GM18858 (cell line): Measurements from ENCODE around the gene FAM76A.
A peak's percentile ranks its signal among the peaks of the same experiment; 100 is the strongest.

Experiments used
- ATAC-seq: cut with Tn5 transposase; IDR thresholded peaks from one replicate; pipeline ENCODE4 v1.9.1; 2021; ENCODE audit not compliant: unreplicated experiment

The FAM76A gene

DNA sequence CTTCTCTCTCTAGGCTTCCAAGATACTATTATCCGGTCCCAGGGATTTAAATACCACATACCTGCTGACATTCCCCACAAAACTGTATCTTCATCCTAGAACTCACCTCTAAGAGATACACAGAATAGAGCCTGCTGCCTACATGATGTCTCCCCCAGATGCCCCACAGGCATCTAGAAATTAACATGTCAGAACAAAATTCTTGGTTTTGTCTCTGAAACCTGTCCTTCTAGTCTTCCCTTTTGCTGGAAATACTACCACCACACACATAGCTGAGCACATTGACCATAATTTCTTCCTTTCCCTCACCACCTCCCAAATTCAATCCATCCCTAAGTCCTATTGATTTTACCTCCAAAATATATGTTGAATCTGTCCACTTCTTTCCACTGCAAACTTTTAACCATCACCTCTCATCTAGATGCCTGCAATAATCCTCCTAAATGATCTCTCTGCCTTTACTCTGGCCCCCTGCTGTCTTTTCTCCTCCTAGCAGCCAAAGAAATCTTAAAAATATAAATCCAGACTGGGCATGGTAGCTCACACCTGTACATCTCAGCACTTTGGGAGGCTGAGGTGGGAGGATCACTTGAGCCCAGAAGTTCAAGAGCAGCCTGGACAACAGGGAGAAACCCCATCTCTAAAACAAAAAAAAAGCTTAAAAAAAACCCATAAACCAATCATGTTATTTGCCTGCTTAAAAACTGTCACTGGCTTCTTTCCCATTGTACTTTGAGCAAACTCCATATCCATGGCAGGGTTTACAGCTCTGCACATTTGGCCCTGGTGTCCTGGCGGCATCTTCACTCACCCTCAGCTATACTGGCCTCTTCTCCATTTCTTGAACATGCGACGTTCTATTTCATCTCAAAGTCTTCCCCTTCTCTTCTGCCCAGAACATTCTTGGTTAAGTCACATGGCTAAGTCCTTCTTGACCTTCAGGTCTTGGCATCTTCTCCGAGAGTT is 6.2 kb upstream of the FAM76A start:
- ATAC-seq, result no peak

- ATAC-seq, result no peak
Observed at GRCh38 chr1:27724961-27725373, 794 bp upstream of the FAM76A start.

DNA sequence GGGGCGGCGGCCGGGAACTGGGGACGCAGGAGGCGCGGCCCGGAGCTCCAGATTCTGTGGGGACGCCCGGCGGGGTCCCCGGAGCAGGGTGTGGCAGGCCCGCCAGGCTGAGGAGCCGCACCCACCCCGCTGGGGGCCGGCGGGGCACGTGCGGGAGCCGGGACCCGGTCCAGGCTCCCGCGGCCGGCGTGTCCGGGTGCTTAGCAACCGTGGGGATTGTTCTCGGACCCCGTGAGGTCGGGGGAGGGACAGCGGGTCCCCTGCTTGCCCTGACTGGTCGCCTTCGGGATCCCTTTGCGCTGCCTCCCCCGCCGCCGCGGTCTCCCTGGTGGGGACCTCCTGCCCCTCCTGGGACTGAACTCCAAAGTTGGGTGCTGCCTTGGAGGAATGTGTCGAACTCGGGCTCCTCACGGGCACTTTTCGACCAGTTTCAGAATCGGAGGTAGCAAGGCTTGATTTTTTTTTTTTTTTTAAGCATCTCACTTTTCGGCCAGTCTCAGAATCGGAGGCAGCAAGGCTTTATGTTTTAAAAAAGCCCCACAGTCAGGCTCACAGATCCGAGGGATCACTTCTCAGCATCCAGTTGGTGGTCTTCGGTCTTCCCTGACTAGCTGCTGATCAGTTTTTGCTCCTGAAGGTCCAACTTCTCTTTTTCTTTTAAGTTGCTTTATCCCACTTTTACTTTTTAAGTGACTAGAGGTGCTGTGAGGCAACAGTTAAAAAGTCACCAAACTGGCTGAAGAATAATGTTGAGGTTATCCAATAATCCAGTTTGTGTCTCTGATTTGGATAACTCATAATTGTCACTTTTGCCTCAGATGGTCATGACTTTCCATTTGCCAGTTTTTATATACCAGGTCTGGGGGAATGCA is 648 bp downstream of the FAM76A start:
- peak; percentile 12 for ATAC-seq

- ATAC-seq, result no peak
Observed at GRCh38 chr1:27727126-27727525, 1.4 kb downstream of the FAM76A start.

DNA sequence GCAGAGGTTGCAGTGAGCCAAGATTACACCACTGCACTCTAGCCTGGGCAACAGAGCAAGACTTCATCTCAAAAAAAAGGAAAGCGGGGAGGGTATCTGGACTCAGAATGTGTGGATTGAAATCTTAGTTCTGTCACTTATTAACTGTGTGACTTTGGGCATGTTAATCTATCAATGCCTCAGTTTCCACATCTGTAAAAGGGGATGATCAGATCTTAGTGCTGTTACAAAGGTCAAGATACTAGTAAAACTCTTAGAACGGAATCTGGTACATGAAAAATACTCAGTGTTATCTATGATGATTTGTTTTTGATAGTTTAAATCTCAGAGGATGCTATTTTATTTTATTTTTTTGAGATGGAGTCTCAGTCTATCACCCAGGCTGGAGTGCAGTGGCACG is 10.5 kb downstream of the FAM76A start:
- no peak for ATAC-seq

GRCh38 chr1:27741121-27741520 is 15.4 kb downstream of the FAM76A start:
- ATAC-seq, result no peak

- no peak for ATAC-seq
Observed at GRCh38 chr1:27744556-27744955, 18.8 kb downstream of the FAM76A start.

DNA sequence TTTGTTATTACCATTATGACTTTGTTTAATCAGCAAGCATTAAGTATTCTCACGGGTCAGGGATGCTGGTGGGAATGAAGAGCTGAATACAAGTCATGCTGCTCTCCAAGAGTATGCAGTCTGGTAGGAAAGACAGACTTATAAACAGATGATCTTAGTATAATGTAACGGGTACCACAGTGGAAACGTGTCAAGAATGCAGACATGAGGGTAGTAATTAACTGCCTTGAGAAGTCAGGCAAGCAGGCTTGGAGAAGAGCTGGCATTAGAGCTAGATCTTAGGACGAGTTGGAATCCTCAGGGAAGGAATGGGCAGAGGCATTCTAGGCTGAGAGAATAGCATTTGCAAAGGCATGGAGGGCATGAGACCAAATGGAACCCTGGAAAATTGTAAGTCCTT is 19.7 kb downstream of the FAM76A start:
- no peak for ATAC-seq

DNA sequence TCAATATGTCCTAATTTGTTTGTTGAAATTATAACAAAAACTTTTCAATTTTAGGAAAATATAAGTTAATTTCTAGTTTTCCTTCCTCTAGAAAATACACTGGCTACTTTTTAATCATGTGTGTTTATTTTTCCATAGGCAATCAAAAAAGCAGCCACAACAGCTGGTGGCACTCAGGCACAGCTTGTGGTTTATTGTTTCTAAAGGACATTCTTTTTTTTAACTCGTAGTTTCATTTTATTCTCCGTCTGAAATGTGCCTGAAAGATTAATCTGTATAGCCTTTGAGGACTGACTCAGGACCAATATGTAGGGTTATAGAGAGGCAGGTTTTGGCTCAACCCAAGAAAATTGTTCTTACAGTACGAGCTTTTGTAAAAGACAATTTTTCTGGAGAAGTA is 26.6 kb downstream of the FAM76A start:
- no peak for ATAC-seq

GRCh38 chr1:27755286-27755685 is 29.5 kb downstream of the FAM76A start:
- ATAC-seq, result no peak

- no peak for ATAC-seq
Observed at GRCh38 chr1:27755865-27756264, 30.1 kb downstream of the FAM76A start.

DNA sequence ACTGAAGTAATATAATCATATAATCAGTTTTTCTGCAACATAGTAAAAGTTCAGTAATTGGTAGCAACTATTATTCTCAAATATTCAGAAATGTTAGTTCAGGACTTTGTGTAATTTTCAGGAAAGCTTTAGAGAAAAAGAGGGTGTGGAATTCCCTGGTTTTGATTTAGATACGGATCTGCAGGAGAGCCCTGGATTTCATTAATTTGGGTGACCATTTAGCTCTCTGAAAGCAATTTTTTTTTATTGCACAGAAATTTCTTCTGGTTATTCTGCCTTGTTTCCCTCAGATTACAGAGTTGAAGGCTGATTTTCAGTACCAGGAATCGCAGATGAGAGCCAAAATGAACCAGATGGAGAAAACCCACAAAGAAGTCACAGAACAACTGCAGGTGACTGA is 33.5 kb downstream of the FAM76A start:
- no peak for ATAC-seq

- ATAC-seq, result no peak
Observed at GRCh38 chr1:27760426-27760825, 34.7 kb downstream of the FAM76A start.

DNA sequence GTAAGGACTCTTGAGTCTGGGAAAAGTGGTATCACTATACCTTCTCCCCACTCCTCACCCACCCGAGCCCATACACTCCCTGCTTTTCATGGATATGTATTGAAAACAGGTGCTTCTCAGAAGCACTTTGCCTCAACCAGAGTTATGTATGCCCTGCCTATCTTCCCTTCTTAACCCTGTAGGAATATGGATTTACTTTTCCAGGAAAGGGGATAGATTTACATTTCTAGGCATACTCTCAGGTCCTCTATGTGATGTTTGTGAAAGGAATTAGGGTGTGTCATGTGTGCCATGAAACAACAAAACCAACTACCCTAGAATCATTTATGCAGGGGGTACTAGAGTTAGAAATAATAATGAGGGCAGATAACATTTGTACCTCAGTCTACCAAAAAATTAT is 36.3 kb downstream of the FAM76A start:
- no peak for ATAC-seq

DNA sequence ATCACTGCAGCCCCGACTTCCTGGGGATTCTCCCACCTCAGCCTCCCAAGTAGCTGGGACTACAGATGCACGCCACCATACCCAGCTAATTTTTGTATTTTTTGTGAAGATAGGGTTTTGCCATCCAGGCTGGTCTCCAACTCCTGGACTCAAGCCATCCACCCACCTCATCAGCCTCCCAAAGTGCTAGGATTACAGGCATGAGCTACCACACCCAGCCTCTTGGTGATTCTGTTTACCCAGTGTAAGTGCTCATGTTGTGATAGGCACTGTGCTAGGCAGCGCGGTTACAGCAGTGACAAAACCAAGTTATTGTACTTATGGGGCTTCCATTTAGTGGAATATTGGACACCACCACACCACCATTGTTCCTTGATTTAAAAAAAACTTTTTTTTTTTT is 37.6 kb downstream of the FAM76A start:
- ATAC-seq, result no peak

DNA sequence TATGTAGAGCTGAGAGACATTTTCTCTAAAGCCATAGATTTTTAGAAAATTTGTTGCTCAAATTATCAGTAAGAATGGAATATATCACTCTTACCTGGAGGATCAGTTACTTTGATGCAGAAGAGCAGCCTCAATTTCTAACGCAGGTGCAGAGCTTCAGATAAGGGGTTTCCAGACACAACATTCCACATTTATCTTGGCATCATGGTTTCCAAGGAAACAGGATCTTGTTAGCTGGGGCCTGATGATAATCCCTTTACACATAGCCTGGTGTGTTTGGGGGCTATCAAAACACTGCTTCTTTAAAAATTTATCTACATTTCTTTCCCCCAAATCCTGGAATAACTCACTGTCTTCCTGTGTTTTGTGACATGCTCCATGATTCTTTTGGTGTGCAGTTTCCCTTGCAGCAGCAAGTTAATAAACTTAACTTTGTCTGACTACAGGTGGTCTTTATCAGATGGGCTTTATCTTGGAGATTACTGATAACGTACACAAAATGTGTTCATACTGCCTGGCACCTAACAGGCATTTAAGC is 44.6 kb downstream of the FAM76A start:
- no peak for ATAC-seq

- ATAC-seq, result no peak
Observed at GRCh38 chr1:27772036-27772931, 46.5 kb downstream of the FAM76A start.

GRCh38 chr1:27772932-27773825 is 47.4 kb downstream of the FAM76A start, which contains the start of gene STX12:
Gene STX12, plus strand, starts transcription at chr1:27773219. Its CDS starts 89 bp downstream, at chr1:27773308.
- ATAC-seq, result peak; percentile 79

DNA sequence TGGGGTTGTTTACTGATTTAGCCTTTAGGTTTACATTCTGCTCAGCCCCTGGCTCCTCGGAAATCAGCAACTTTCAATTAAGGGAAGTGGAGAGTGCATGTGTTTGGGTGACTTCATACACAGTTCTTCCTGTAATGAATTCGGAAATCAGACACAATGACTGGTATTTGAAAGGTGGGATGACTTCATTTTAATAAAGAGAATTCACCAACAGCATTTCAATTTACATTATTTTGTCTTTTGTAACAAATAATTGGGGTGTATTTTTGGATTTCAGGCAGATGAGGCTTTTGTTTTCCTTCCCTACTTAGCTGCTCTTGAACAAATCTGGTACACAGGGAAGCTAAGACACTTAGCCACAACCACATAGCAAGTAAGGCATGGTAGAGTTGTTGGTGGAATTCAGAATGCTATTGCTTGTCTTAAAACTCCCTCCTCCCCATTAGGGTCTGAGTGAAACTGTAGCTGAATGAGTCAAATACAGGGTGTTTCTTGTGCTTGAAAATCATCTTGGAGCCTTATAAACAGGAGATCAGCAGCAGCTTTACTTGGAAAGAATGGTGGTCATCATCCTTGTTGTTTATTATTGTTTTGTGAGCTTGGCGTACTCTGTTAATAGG is 48.2 kb downstream of the FAM76A start:
- no peak for ATAC-seq
